Stromal cell of bone marrow (primary cell): ENCODE measurements around the gene VIPR2.
"Not testable (repeated sequence)": the region's sequence is repeated elsewhere in the genome, so short reads cannot be mapped to it uniquely, and the experiment has no call there.

Source experiments
- DNase-seq: peaks from one replicate; pipeline ENCODE4 v3.0.0-alpha.2; 2012; ENCODE audit warnings: low read depth

Gene VIPR2

GRCh38 chr7:159007364-159007995 lies 137.2 kb downstream of the VIPR2 start:
- no peak for DNase-seq

GRCh38 chr7:159006610-159007130 lies 138.0 kb downstream of the VIPR2 start:
- no peak for DNase-seq

- not testable (repeated sequence) for DNase-seq
Observed at GRCh38 chr7:159006022-159006609, 138.6 kb downstream of the VIPR2 start.

- DNase-seq: no peak
Observed at GRCh38 chr7:159005618-159006017, 139.0 kb downstream of the VIPR2 start.

- no peak for DNase-seq
Observed at GRCh38 chr7:159004411-159004810, 140.3 kb downstream of the VIPR2 start.

GRCh38 chr7:159001811-159002210 lies 142.9 kb downstream of the VIPR2 start:
- DNase-seq: no peak

- DNase-seq: no peak
Observed at GRCh38 chr7:159000859-159001435, 143.7 kb downstream of the VIPR2 start.

- DNase-seq: no peak
Observed at GRCh38 chr7:159000070-159000469, 144.6 kb downstream of the VIPR2 start.

GRCh38 chr7:158999496-158999895 lies 145.2 kb downstream of the VIPR2 start:
- DNase-seq: no peak

GRCh38 chr7:158998261-158998660 lies 146.4 kb downstream of the VIPR2 start:
- DNase-seq: not testable (repeated sequence)

- DNase-seq: no peak
Observed at GRCh38 chr7:158997471-158997870, 147.2 kb downstream of the VIPR2 start.

- DNase-seq: no peak
Observed at GRCh38 chr7:158997110-158997453, 147.6 kb downstream of the VIPR2 start.

- DNase-seq: no peak
Observed at GRCh38 chr7:158996214-158997109, 148.2 kb downstream of the VIPR2 start.

GRCh38 chr7:158995514-158995913 lies 149.2 kb downstream of the VIPR2 start:
- no peak for DNase-seq

- no peak for DNase-seq
Observed at GRCh38 chr7:158994687-158995086, 150.0 kb downstream of the VIPR2 start.

GRCh38 chr7:158993591-158993990 lies 151.1 kb downstream of the VIPR2 start:
- DNase-seq: no peak

- DNase-seq: no peak
Observed at GRCh38 chr7:158992759-158993158, 151.9 kb downstream of the VIPR2 start.

- DNase-seq: no peak
Observed at GRCh38 chr7:158991824-158992621, 152.6 kb downstream of the VIPR2 start.

- DNase-seq: no peak
Observed at GRCh38 chr7:158988996-158989395, 155.7 kb downstream of the VIPR2 start.

GRCh38 chr7:158988302-158988862 lies 156.3 kb downstream of the VIPR2 start:
- DNase-seq: no peak

- no peak for DNase-seq
Observed at GRCh38 chr7:158987691-158988090, 157.0 kb downstream of the VIPR2 start.
